HL-60 (cell line): ENCODE data around the gene IL36B.

Experiments used
- DNase-seq, 2 experiments: peaks; one replicate each; pipeline ENCODE4 v3.0.0-alpha.2; 2010 to 2020; ENCODE audit warnings: low read depth in 1 of 2, low spot score in 1 of 2
- H3K27ac ChIP-seq: fragments of 250-450 bp; sonication (Bioruptor Pico); replicated peaks from 2 replicates; pipeline ENCODE4 v1.5.1; 2020; ENCODE audit warnings: mild to moderate bottlenecking, moderate library complexity
- H3K27me3 ChIP-seq: fragments of 250-450 bp; sonication (Bioruptor Pico); 2 replicates; pipeline ENCODE4 v1.5.1; 2021; ENCODE audit warnings: mild to moderate bottlenecking, moderate library complexity; ENCODE audit not compliant: insufficient read depth, poor library complexity, severe bottlenecking
- H3K4me3 ChIP-seq: replicated peaks from 2 replicates; pipeline ENCODE4 v1.5.1; 2011; ENCODE audit warnings: mild to moderate bottlenecking, control low read depth, low read length; ENCODE audit not compliant: insufficient read depth
- CTCF ChIP-seq: IDR thresholded peaks from one replicate; pipeline ENCODE4 v1.5.1; 2011; ENCODE audit warnings: low read length, control low read depth, inconsistent platforms; ENCODE audit not compliant: insufficient read depth
- GABPA ChIP-seq: IDR thresholded peaks from 2 replicates; pipeline ENCODE4 v1.6.1; 2012; ENCODE audit warnings: low read depth
- POLR2AphosphoS5 ChIP-seq: IDR thresholded peaks from 2 replicates; pipeline ENCODE4 v1.6.1; 2012; ENCODE audit warnings: low read depth
- SPI1 ChIP-seq: IDR thresholded peaks from 2 replicates; pipeline ENCODE4 v1.6.1; 2012; ENCODE audit warnings: low read depth, mild to moderate bottlenecking, borderline replicate concordance
- TF ChIP-seq, protein P1 (sequence below): IDR thresholded peaks from 2 replicates; pipeline ENCODE4 v1.6.1; 2012; ENCODE audit warnings: low read depth; ENCODE audit not compliant: insufficient replicate concordance

The IL36B gene

GRCh38 chr2:113054066-113054465 is 1.4 kb upstream of the IL36B start:
- TF ChIP-seq, protein P1, sequence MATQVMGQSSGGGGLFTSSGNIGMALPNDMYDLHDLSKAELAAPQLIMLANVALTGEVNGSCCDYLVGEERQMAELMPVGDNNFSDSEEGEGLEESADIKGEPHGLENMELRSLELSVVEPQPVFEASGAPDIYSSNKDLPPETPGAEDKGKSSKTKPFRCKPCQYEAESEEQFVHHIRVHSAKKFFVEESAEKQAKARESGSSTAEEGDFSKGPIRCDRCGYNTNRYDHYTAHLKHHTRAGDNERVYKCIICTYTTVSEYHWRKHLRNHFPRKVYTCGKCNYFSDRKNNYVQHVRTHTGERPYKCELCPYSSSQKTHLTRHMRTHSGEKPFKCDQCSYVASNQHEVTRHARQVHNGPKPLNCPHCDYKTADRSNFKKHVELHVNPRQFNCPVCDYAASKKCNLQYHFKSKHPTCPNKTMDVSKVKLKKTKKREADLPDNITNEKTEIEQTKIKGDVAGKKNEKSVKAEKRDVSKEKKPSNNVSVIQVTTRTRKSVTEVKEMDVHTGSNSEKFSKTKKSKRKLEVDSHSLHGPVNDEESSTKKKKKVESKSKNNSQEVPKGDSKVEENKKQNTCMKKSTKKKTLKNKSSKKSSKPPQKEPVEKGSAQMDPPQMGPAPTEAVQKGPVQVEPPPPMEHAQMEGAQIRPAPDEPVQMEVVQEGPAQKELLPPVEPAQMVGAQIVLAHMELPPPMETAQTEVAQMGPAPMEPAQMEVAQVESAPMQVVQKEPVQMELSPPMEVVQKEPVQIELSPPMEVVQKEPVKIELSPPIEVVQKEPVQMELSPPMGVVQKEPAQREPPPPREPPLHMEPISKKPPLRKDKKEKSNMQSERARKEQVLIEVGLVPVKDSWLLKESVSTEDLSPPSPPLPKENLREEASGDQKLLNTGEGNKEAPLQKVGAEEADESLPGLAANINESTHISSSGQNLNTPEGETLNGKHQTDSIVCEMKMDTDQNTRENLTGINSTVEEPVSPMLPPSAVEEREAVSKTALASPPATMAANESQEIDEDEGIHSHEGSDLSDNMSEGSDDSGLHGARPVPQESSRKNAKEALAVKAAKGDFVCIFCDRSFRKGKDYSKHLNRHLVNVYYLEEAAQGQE: no peak
- TF ChIP-seq POLR2AphosphoS5 (no peak), SPI1 (no peak), GABPA (no peak)

GRCh38 chr2:113053666-113054065 is 999 bp upstream of the IL36B start:
- Histone ChIP-seq H3K27me3 (no peaks in the 10 kb centered on the region), H3K4me3 (no peak overlapping the region), H3K27ac (no peak overlapping the region)
- TF ChIP-seq, protein P1: no peak
- TF ChIP-seq CTCF: no peak
- TF ChIP-seq GABPA: no peak
- no peak for TF ChIP-seq SPI1
- no peak for TF ChIP-seq POLR2AphosphoS5
- no peak for DNase-seq

More at GRCh38 chr2:113054066-113054465, 1.4 kb upstream of the IL36B start:
- no peaks in the 10 kb centered on the region for H3K27me3 ChIP-seq
- no peak for DNase-seq
- no peak overlapping the region for H3K4me3 ChIP-seq
- H3K27ac ChIP-seq: no peak overlapping the region

DNA sequence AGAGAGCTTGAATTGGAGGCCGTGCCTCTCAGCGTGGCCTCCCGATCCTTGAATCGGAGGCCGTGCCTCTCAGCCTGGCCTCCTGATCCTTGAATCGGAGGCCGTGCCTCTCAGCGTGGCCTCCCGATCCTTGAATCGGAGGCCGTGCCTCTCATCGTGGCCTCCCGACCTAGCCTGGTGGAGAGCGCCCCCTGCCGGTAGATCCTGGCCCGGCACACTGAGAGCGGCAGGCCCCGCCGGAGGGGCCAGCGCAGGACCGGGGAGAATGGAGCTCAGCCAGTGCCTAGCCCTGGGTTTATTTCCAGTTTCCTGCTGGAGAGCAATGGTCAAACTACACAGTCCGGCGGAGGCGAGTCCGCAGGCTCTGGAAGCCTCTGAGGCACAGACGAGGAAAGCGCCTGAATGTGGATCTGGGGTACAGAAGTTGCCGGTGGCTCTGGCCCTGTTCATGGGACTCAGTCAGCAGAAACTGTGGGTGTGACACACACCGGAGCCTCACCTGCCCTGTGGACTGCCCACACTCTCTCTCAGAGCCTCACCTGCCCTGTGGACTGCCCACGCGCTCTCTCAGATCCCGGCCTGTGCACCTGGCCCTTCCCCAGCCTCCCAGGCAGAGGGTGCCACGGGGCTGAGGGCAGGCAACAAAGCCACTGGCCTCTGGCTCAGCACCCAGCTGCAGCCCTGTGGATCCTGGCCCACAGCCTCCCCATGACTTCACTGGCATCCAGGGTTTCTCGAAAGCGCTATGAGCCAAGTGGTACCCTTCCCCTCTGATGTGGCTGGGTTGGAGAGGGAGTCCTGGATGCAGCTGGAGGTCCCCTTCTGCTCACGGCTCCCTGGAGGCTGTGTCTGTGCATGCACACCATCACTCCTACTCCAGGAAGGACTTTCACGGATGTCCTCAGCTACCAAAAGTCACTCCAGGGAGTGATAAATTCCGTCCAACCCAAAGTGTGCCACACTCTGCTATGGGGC is 1.5 kb downstream of the IL36B start:
- DNase-seq: no peak
- Histone ChIP-seq H3K27ac (no peak overlapping the region), H3K4me3 (no peak overlapping the region), H3K27me3 (no peaks in the 10 kb centered on the region)
- TF ChIP-seq POLR2AphosphoS5 (no peak), GABPA (no peak), CTCF (no peak), SPI1 (no peak)
- TF ChIP-seq, protein P1: no peak
